BLaER1 (cell line): ENCODE results near the gene TANC2.

Source experiments
- H3K27ac ChIP-seq: shearing (Covaris generic); formaldehyde crosslinking; 2 replicates; pipeline ENCODE4 v1.8.1; 2022
- H3K27me3 ChIP-seq: shearing (Covaris generic); formaldehyde crosslinking; 2 replicates; pipeline ENCODE4 v1.8.1; 2022
- H3K36me3 ChIP-seq: shearing (Covaris generic); formaldehyde crosslinking; 2 replicates; pipeline ENCODE4 v1.8.1; 2022
- H3K4me1 ChIP-seq: shearing (Covaris generic); formaldehyde crosslinking; 2 replicates; pipeline ENCODE4 v1.8.1; 2022
- H3K4me2 ChIP-seq: shearing (Covaris generic); formaldehyde crosslinking; 2 replicates; pipeline ENCODE4 v1.8.1; 2022
- H3K4me3 ChIP-seq: shearing (Covaris generic); formaldehyde crosslinking; 2 replicates; pipeline ENCODE4 v1.8.1; 2022
- H3K9ac ChIP-seq: shearing (Covaris generic); formaldehyde crosslinking; 2 replicates; pipeline ENCODE4 v1.8.1; 2022
- H3K9me3 ChIP-seq: shearing (Covaris generic); formaldehyde crosslinking; 2 replicates; pipeline ENCODE4 v1.8.1; 2022
- H4K20me1 ChIP-seq: shearing (Covaris generic); formaldehyde crosslinking; 2 replicates; pipeline ENCODE4 v1.8.1; 2022
- Cebpa-rat ChIP-seq: shearing (Covaris generic); IDR thresholded peaks from 2 replicates; pipeline ENCODE4 v1.8.1; 2022

Gene TANC2

GRCh38 chr17:62980842-62981241, 14.8 kb downstream of the TANC2 start:
- Histone ChIP-seq H4K20me1 (no peaks in the 10 kb centered on the region), H3K4me2 (no peak overlapping the region), H3K4me1 (no peaks in the 10 kb centered on the region), H3K4me3 (no peak overlapping the region), H3K27me3 (no peaks in the 10 kb centered on the region), H3K9ac (no peak overlapping the region), H3K9me3 (peaks cover 46% of the 10 kb centered on the region), H3K36me3 (no peaks in the 10 kb centered on the region), H3K27ac (no peak overlapping the region)
- TF ChIP-seq Cebpa-rat = no peak

GRCh38 chr17:62981933-62982332, 15.9 kb downstream of the TANC2 start:
- H3K27ac ChIP-seq = no peak overlapping the region
- H4K20me1 ChIP-seq = peaks cover 5% of the 10 kb centered on the region; the same call in 1 of the 2 replicates
- H3K4me1 ChIP-seq = no peaks in the 10 kb centered on the region
- no peaks in the 10 kb centered on the region for H3K36me3 ChIP-seq
- no peak for TF ChIP-seq Cebpa-rat
- no peak overlapping the region for H3K9ac ChIP-seq
- H3K27me3 ChIP-seq = no peaks in the 10 kb centered on the region
- H3K4me2 ChIP-seq = no peak overlapping the region
- peaks cover 48% of the 10 kb centered on the region for H3K9me3 ChIP-seq
- no peak overlapping the region for H3K4me3 ChIP-seq

DNA sequence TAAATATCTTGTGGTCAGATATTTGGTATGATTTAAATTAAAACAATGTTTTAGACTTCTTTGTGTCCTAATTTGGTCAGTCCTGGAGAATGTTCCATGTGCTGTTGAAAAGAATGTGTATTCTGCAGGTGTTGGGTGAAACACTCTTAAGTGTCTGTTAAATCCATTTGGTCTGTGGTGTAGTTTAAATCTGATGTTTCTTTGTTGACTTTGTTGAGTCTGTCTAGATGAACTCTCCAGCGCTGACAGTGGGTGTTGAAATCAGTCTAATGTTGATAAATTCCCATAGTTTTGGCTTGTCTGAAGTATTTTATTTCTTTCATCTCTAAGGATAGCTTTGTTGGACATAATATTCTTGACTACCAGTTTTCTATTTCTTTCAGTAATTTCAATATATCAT, 18.8 kb downstream of the TANC2 start:
- Histone ChIP-seq H3K27me3 (no peaks in the 10 kb centered on the region), H3K36me3 (no peaks in the 10 kb centered on the region), H3K9me3 (peaks cover 47% of the 10 kb centered on the region), H3K4me3 (no peak overlapping the region), H3K27ac (no peak overlapping the region), H3K9ac (no peak overlapping the region), H4K20me1 (peaks cover 26% of the 10 kb centered on the region; the same call in 1 of the 2 replicates), H3K4me2 (no peak overlapping the region), H3K4me1 (no peaks in the 10 kb centered on the region)
- TF ChIP-seq Cebpa-rat = no peak

- H3K9me3 ChIP-seq = peaks cover 47% of the 10 kb centered on the region
- no peaks in the 10 kb centered on the region for H3K27me3 ChIP-seq
- TF ChIP-seq Cebpa-rat = no peak
- no peak overlapping the region for H3K9ac ChIP-seq
- peaks cover 28% of the 10 kb centered on the region; the same call in 1 of the 2 replicates for H4K20me1 ChIP-seq
- H3K4me2 ChIP-seq = no peak overlapping the region
- no peak overlapping the region for H3K27ac ChIP-seq
- no peaks in the 10 kb centered on the region for H3K4me1 ChIP-seq
- H3K4me3 ChIP-seq = no peak overlapping the region
- H3K36me3 ChIP-seq = no peaks in the 10 kb centered on the region
These were observed 20.5 kb downstream of the TANC2 start for GRCh38 chr17:62986549-62986948.

- no peaks in the 10 kb centered on the region for H3K36me3 ChIP-seq
- no peaks in the 10 kb centered on the region for H3K4me1 ChIP-seq
- H3K4me2 ChIP-seq = no peak overlapping the region
- H3K9me3 ChIP-seq = peaks cover 42% of the 10 kb centered on the region
- no peak for TF ChIP-seq Cebpa-rat
- peaks cover 28% of the 10 kb centered on the region; the same call in 1 of the 2 replicates for H4K20me1 ChIP-seq
- no peak overlapping the region for H3K27ac ChIP-seq
- no peaks in the 10 kb centered on the region for H3K27me3 ChIP-seq
- H3K4me3 ChIP-seq = no peak overlapping the region
- no peak overlapping the region for H3K9ac ChIP-seq
These were observed 21.1 kb downstream of the TANC2 start for GRCh38 chr17:62987136-62987535.

DNA sequence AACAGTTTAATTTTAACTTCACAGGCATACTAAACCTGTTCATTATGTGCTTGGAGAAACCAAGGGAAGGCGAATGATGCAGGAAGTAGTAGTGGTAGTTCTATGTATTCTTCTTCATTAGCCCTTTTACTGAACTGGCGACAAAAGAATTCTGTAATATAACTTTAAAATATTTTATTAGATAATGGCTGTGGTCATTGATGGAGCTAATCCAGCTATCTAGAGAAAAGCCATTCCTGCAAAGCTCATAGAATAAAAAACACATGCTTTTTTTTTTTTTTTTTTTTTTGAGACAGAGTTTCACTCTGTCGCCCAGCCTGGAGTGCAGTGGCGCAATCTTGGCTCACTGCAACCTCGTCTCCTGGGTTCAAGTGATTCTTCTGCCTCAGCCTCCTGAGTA, 23.5 kb downstream of the TANC2 start:
- no peak overlapping the region for H3K9ac ChIP-seq
- H3K9me3 ChIP-seq = peaks cover 23% of the 10 kb centered on the region
- H3K4me1 ChIP-seq = no peaks in the 10 kb centered on the region
- no peaks in the 10 kb centered on the region for H3K36me3 ChIP-seq
- H3K4me2 ChIP-seq = no peak overlapping the region
- peaks cover 28% of the 10 kb centered on the region; the same call in 1 of the 2 replicates for H4K20me1 ChIP-seq
- no peak overlapping the region for H3K4me3 ChIP-seq
- no peak overlapping the region for H3K27ac ChIP-seq
- no peak for TF ChIP-seq Cebpa-rat
- no peaks in the 10 kb centered on the region for H3K27me3 ChIP-seq

DNA sequence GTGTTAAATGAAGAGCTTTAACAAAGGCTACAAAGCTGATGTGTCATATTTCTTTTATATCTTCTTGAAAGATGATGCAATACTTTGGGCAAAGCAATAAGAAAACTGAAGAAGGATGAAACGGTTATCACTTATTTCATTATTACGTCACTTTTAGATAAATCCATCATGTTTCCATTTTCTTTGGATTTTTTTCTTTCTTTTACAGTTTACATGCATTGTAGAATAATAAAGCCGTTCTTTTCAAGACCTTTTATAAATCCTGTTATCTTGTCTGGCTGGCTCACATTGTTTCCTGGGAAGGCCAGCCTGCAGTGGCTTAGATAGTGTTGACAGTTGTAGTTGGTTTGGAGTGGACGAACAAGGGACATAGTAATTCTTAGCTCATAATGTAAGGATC, 28.9 kb downstream of the TANC2 start:
- no peaks in the 10 kb centered on the region for H3K27me3 ChIP-seq
- peak; percentile 65; the same call in 1 of the 2 replicates for TF ChIP-seq Cebpa-rat
- no peak overlapping the region for H3K27ac ChIP-seq
- no peaks in the 10 kb centered on the region for H3K36me3 ChIP-seq
- no peak overlapping the region for H3K4me3 ChIP-seq
- H3K9ac ChIP-seq = no peak overlapping the region
- H4K20me1 ChIP-seq = peaks cover 1% of the 10 kb centered on the region; the same call in 1 of the 2 replicates
- peaks cover 23% of the 10 kb centered on the region for H3K4me1 ChIP-seq
- H3K9me3 ChIP-seq = no peaks in the 10 kb centered on the region; the same call in 1 of the 2 replicates
- no peak overlapping the region for H3K4me2 ChIP-seq

DNA sequence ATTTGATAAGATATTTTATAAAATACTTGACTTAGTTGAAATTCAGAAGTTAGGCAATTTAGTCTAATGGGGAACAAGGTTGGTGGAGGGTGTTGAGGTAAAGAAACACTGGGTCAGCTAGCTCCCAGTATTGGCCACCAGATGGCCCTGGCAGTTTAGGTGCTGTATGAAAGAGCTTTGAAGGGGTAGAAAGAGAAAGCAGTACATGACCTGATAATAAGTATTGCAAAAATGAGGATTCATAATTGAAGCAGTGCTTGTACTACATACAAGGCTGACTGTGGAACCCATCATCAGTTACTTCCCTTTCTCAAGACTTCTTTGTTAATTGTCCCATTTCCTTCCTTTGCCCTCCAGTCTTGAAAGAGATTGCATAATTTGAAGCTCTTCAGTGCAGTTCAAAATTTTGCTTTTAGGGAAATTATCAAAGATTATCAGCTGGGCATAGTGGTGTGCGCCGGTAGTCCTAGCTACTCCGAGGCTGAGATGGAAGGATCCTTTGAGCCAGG, 29.4 kb downstream of the TANC2 start:
- no peak for TF ChIP-seq Cebpa-rat
- no peaks in the 10 kb centered on the region; the same call in 1 of the 2 replicates for H3K9me3 ChIP-seq
- H3K27me3 ChIP-seq = no peaks in the 10 kb centered on the region
- H3K4me3 ChIP-seq = no peak overlapping the region
- H3K4me1 ChIP-seq = peaks cover 23% of the 10 kb centered on the region
- H3K4me2 ChIP-seq = no peak overlapping the region
- H3K9ac ChIP-seq = no peak overlapping the region
- no peak overlapping the region for H3K27ac ChIP-seq
- H4K20me1 ChIP-seq = no peaks in the 10 kb centered on the region; the same call in 1 of the 2 replicates
- no peaks in the 10 kb centered on the region for H3K36me3 ChIP-seq

GRCh38 chr17:62996221-62996620, 30.2 kb downstream of the TANC2 start:
- no peak for TF ChIP-seq Cebpa-rat
- Histone ChIP-seq H4K20me1 (no peaks in the 10 kb centered on the region; the same call in 1 of the 2 replicates), H3K9ac (no peak overlapping the region), H3K36me3 (no peaks in the 10 kb centered on the region), H3K4me1 (peaks cover 23% of the 10 kb centered on the region), H3K4me2 (no peak overlapping the region), H3K9me3 (no peaks in the 10 kb centered on the region; the same call in 1 of the 2 replicates), H3K27me3 (no peaks in the 10 kb centered on the region), H3K4me3 (no peak overlapping the region), H3K27ac (no peak overlapping the region)

GRCh38 chr17:62998166-62998565, 32.1 kb downstream of the TANC2 start:
- Histone ChIP-seq H3K9me3 (no peaks in the 10 kb centered on the region; the same call in 1 of the 2 replicates), H3K27me3 (no peaks in the 10 kb centered on the region), H3K4me3 (no peak overlapping the region), H3K36me3 (no peaks in the 10 kb centered on the region), H3K9ac (no peak overlapping the region), H3K4me2 (peak overlapping the region; percentile 44), H3K4me1 (peaks cover 23% of the 10 kb centered on the region), H3K27ac (no peak overlapping the region), H4K20me1 (no peaks in the 10 kb centered on the region; the same call in 1 of the 2 replicates)
- no peak for TF ChIP-seq Cebpa-rat
